ENCODE data around the gene ICOS. TPM values are rescaled to one million over a fixed set of nuclear protein-coding genes. Genes with fewer than 3 reads are reported as not detected.

Gene ICOS
- total RNA-seq, 4 donors from 2014 or later = 0.94 to 1.2 TPM; not detected in 2

DNA sequence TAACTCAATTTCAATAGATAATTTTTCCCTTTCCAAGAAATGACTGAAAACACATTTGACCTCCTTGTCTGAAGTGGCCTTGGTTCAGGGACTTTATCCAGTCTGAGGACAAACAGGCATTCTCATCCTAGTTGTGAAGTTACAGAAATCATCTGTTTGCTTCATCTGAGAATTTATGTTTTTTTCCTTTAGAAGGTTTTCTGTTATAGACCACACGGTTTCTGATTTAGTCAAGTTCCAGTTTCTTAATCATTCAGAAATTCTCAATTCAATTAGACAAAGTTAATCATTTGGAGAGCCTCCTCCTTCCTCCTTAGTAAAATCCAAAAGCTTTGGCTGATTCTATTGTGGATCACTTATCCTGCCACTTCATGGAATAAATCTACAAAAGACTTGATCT lies 60.9 kb downstream of the ICOS start:
- H3K27me3 ChIP-seq = no peaks in the 10 kb centered on the region
- H3K4me3 ChIP-seq = no peak overlapping the region
- TF ChIP-seq, protein P1, sequence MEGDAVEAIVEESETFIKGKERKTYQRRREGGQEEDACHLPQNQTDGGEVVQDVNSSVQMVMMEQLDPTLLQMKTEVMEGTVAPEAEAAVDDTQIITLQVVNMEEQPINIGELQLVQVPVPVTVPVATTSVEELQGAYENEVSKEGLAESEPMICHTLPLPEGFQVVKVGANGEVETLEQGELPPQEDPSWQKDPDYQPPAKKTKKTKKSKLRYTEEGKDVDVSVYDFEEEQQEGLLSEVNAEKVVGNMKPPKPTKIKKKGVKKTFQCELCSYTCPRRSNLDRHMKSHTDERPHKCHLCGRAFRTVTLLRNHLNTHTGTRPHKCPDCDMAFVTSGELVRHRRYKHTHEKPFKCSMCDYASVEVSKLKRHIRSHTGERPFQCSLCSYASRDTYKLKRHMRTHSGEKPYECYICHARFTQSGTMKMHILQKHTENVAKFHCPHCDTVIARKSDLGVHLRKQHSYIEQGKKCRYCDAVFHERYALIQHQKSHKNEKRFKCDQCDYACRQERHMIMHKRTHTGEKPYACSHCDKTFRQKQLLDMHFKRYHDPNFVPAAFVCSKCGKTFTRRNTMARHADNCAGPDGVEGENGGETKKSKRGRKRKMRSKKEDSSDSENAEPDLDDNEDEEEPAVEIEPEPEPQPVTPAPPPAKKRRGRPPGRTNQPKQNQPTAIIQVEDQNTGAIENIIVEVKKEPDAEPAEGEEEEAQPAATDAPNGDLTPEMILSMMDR (IDR thresholded peaks at IDR 0.05) = no peak
- TF ChIP-seq POLR2A (IDR thresholded peaks at IDR 0.05) = no peak
- no peaks in the 10 kb centered on the region for H3K36me3 ChIP-seq
- DNase-seq = no peak
- no peak overlapping the region for H3K27ac ChIP-seq
- H3K4me1 ChIP-seq = peaks cover 0 to 5% (median 0%) of the 10 kb centered on the region in 4 donors
- H3K9me3 ChIP-seq = no peaks in the 10 kb centered on the region

DNA sequence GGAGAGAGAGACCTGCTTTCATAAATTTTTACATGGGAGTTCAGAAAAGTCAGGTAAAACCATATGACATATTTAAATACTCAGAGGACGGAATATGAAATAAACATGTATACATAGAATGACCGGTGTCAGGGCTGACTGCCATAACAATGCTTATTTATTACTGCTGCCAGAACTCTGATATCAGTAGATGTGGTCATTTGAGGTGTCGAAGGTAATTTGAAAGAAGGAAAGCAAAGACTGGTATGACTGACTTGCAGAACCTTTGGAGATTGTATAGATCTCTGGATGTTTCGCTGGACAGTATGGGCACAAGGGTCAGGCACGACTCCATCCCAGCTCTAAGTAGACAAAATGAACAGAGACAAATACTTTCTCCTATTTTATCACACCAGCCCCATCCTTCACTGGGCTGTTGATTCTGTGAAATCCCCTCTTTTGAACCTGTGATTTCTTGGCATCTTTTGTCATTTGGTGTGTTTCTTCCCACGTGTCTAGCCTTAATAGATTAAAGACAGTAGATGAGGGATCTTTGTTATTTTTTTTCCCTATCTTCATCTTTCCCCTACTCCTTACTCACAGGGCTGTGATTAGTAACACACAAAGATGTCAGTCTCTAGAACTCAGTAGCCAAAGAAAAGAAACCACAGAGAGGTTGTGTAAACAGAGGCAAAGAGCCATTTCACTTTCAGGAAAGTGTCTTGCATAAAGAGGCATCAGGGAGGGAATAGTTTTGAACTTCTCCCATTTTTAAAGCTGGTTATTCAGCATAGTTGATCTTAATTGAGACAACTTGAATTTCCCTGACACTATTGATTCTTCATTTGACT lies 61.6 kb downstream of the ICOS start:
- Histone ChIP-seq H3K9me3 (no peaks in the 10 kb centered on the region), H3K27me3 (no peaks in the 10 kb centered on the region), H3K4me3 (no peak overlapping the region), H3K36me3 (no peaks in the 10 kb centered on the region), H3K27ac (no peak overlapping the region), H3K4me1 (peaks cover 0 to 5% (median 0%) of the 10 kb centered on the region in 4 donors)
- DNase-seq = no peak
- TF ChIP-seq POLR2A (IDR thresholded peaks at IDR 0.05) = no peak
- TF ChIP-seq, protein P1 (IDR thresholded peaks at IDR 0.05) = no peak

DNA sequence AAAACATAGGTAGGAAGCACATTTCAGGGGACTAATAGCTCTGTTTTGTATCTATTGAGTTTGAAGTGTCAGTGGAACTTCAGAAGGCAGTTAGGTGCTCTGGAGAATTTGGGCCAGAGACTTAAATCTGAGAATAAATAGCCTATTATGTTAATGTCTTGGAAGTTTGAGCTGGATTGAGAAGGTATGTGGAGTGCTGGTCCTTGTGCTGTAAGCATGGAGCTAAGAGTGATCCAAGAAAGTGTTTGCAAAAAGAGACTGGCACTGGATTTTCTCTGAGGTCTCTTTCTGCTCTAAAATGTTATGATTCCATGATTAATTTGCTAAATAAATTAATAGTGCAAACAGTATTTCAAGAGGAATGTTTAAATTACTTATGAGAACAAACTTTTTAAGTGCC lies 63.3 kb downstream of the ICOS start:
- no peak overlapping the region for H3K4me3 ChIP-seq
- H3K4me1 ChIP-seq = peaks cover 0 to 5% (median 0%) of the 10 kb centered on the region in 4 donors
- H3K36me3 ChIP-seq = no peaks in the 10 kb centered on the region
- H3K27me3 ChIP-seq = no peaks in the 10 kb centered on the region
- H3K27ac ChIP-seq = peak overlapping the region in 1 of 4 donors; percentile 33
- no peak for DNase-seq
- TF ChIP-seq, protein P1 (IDR thresholded peaks at IDR 0.05) = no peak
- no peak for TF ChIP-seq POLR2A (IDR thresholded peaks at IDR 0.05)
- H3K9me3 ChIP-seq = no peaks in the 10 kb centered on the region

DNA sequence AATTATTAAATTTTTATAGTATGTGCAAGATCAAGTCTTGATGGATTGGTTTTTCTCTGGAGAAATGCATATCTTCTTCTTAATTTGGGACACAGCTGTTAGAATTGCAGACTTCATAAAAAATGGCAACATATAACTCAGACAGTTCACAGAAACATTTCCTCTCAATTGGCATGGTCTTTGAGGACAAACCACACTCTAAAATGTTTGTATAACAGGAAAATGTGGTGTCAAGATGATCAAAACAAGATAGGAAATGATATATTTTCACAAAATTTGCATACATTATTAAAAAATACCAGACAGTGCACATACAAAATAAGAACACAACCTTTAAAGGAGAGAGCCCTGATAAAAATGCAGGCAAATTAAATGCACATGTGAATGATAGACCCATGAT lies 63.9 kb downstream of the ICOS start:
- TF ChIP-seq, protein P1 (IDR thresholded peaks at IDR 0.05) = no peak
- no peak for TF ChIP-seq POLR2A (IDR thresholded peaks at IDR 0.05)
- H3K36me3 ChIP-seq = no peaks in the 10 kb centered on the region
- DNase-seq = no peak
- peak overlapping the region in 1 of 4 donors; percentile 44 for H3K27ac ChIP-seq
- H3K9me3 ChIP-seq = no peaks in the 10 kb centered on the region
- H3K4me1 ChIP-seq = peaks cover 0 to 5% (median 0%) of the 10 kb centered on the region in 4 donors
- H3K27me3 ChIP-seq = no peaks in the 10 kb centered on the region
- H3K4me3 ChIP-seq = no peak overlapping the region

DNA sequence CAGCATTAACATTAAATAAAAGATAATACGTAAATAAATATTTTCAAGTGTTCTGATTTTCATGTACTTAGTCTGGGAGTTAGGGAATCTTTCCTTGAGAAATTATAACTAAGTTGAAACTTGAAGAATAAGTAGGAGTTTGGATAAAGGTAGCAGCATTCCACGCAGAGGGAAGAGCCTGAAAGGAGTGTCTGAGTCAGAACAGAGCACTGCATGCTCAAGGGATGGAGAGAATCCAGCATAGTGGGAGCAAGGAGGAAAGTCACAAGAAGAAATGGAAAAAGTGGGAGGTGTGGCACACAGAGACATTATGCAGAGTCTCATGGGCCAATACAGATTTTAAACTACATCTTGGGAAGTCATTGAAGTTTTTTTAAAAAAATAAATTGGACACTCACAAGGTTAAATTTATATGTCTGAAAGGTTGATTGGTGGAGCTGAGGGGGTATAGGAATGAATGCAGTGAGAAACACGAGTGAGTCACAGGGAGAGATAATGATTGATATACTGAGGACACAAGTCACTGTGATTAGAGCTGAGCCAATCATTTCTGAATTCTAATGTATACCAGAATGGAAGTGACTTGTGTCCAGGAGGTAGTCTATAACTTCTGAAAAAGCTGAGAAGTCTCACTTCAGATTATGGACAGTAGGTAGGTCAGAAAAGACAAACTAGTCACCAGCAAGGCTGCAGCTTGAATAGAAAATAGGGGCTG lies 66.9 kb downstream of the ICOS start:
- Histone ChIP-seq H3K27me3 (no peaks in the 10 kb centered on the region), H3K27ac (no peak overlapping the region), H3K36me3 (no peaks in the 10 kb centered on the region), H3K4me3 (no peak overlapping the region), H3K4me1 (peaks cover 0 to 5% (median 0%) of the 10 kb centered on the region in 4 donors), H3K9me3 (no peaks in the 10 kb centered on the region)
- DNase-seq = no peak
- no peak for TF ChIP-seq POLR2A (IDR thresholded peaks at IDR 0.05)
- TF ChIP-seq, protein P1 (IDR thresholded peaks at IDR 0.05) = no peak
